Activated CD8-positive, alpha-beta T cell treated with anti-CD3 and anti-CD28 coated beads, Interleukin-2, amount 10 ng/mL, durations not matched to agents 7 days and 5 days (primary cell): ENCODE data around the gene MAPK8IP2. TPM values are rescaled to one million over a fixed set of nuclear protein-coding genes. Genes with fewer than 3 reads are reported as not detected.
"Not testable (repeated sequence)": the region's sequence is repeated elsewhere in the genome, so short reads cannot be mapped to it uniquely, and the experiment has no call there.

Source experiments
- ATAC-seq: fragments of 150-1000 bp; cut with Tn5 transposase; one replicate; pipeline ENCODE4 v1.10.0; 2021; ENCODE audit warnings: moderate library complexity
- CTCF ChIA-PET: fragments of 350-600 bp; sonication (Branson Sonifier 250); formaldehyde crosslinking; loops from one replicate; lab custom pipeline; 2021; ENCODE audit warnings: antibody characterized with exemption; lab: Charles Lee
- POLR2A ChIA-PET: fragments of 350-600 bp; sonication (Branson Sonifier 250); formaldehyde crosslinking; loops from one replicate; lab custom pipeline; 2021; ENCODE audit warnings: antibody characterized with exemption; lab: Charles Lee
- DNase-seq: peaks from one replicate; pipeline ENCODE4 v3.0.0-alpha.2; 2020
- H3K27ac Mint-ChIP-seq: one replicate; pipeline ENCODE4 v1.8.0; 2021; ENCODE audit warnings: mild to moderate bottlenecking, mixed read lengths
- H3K27me3 Mint-ChIP-seq: one replicate; pipeline ENCODE4 v1.8.0; 2021; ENCODE audit warnings: low read depth, mixed read lengths
- H3K36me3 Mint-ChIP-seq: one replicate; pipeline ENCODE4 v1.8.0; 2021; ENCODE audit warnings: low read depth, mixed read lengths
- H3K4me1 Mint-ChIP-seq: one replicate; pipeline ENCODE4 v1.8.0; 2021; ENCODE audit warnings: low read depth, mixed read lengths
- H3K4me3 Mint-ChIP-seq: one replicate; pipeline ENCODE4 v1.8.0; 2021; ENCODE audit warnings: mild to moderate bottlenecking, mixed read lengths
- H3K9me3 Mint-ChIP-seq: one replicate; pipeline ENCODE4 v1.8.0; 2022; ENCODE audit warnings: mixed read lengths; ENCODE audit not compliant: insufficient read depth
- total RNA-seq, 2 experiments: library from RNA; stranded (reverse); gene quantifications; one replicate each; pipeline ENCODE4 v1.2.3, GENCODE V29; 2021

The MAPK8IP2 gene
- total RNA-seq, 2 experiments from 2014 or later = 0.29 to 0.31 TPM

DNA sequence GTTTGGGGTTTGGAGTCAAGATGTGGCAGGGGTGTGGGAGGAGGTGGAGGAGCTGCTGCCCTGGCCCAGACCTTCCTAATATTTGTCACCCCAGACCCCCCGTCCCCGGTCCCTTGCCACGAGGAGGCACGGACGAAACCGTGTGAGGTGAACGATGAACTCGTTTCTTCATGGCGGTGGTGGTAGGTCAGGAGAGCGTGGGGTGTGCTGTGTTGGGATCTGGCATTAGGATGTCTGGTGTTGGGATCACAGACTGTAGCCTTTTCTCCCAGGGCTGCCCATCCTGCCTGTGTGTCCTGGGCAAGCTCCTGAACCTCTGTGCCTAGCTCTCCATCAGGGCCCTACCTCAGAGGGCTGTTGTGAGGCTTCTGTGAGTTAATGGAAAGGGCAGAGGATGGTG, 8.4 kb downstream of the MAPK8IP2 start:
- DNase-seq (no peak), ATAC-seq (no peak)
- Mint-ChIP-seq H3K27me3 (peaks cover 18% of the 10 kb centered on the region), H3K9me3 (no peaks in the 10 kb centered on the region), H3K4me3 (no peak overlapping the region), H3K4me1 (peaks cover 14% of the 10 kb centered on the region), H3K36me3 (no peaks in the 10 kb centered on the region), H3K27ac (no peak overlapping the region)
- ChIA-PET POLR2A (interaction anchor here (0.6 kb wide), 1 partner anchor 259 kb away, joined by 3 read pairs; no protein-coding TSS in a partner anchor), CTCF (interaction anchor here (0.9 kb wide), 1 partner anchor 83 kb away, joined by 3 read pairs; no protein-coding TSS in a partner anchor)

DNA sequence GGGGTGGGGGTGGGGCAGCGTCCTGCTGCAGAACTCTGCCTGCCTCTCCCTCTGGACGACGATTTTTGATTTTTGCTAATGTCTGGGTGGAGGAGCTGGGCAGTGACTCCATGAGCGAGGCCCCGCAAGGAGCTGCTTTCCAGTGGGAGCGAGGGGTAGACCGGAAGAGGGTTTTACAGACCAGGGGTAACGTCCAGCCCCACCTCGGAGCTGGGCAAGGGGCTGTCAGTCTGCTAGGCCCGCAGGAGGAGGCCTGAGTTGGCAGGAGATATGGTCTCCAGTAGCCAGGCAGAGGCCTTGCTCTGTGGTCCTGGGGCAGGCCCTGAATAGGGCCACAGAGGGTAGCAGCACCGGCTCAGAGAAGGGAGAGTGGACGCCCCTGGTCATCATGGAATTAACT, 9.0 kb downstream of the MAPK8IP2 start:
- Mint-ChIP-seq H3K27me3 (peaks cover 20% of the 10 kb centered on the region), H3K27ac (no peak overlapping the region), H3K4me3 (no peak overlapping the region), H3K9me3 (no peaks in the 10 kb centered on the region), H3K4me1 (peaks cover 14% of the 10 kb centered on the region), H3K36me3 (no peaks in the 10 kb centered on the region)
- ChIA-PET CTCF (interaction anchor here (0.9 kb wide), 1 partner anchor 84 kb away, joined by 3 read pairs; no protein-coding TSS in a partner anchor), POLR2A (interaction anchor here (1.0 kb wide), 1 partner anchor 70 kb away, joined by 4 read pairs; no protein-coding TSS in a partner anchor)
- no peak for DNase-seq
- no peak for ATAC-seq

DNA sequence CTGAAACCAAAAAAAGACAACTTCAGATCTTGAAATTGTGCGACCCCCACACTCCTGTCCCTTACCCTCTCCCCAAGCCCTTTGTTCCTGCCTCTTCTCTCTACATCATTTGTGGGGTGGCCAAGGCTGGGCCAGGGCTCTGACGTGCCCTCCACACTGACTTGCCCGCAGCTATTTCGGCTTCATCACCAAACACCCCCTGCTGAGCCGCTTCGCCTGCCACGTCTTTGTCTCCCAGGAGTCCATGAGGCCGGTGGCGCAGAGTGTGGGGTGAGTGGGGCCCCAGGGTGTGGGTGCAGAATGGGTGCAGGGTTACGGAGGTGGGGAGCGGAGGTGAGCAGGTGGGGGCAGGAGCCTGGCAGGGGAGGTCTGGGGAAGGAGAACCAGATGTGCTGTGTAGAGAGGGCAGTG, 9.5 kb downstream of the MAPK8IP2 start:
- Mint-ChIP-seq H3K9me3 (no peaks in the 10 kb centered on the region), H3K4me1 (peaks cover 14% of the 10 kb centered on the region), H3K36me3 (no peaks in the 10 kb centered on the region), H3K4me3 (no peak overlapping the region), H3K27me3 (peaks cover 17% of the 10 kb centered on the region), H3K27ac (no peak overlapping the region)
- ATAC-seq = no peak
- no peak for DNase-seq
- ChIA-PET POLR2A (interaction anchor here (1.0 kb wide), 1 partner anchor 70 kb away, joined by 4 read pairs; no protein-coding TSS in a partner anchor), CTCF (no interaction called here)

DNA sequence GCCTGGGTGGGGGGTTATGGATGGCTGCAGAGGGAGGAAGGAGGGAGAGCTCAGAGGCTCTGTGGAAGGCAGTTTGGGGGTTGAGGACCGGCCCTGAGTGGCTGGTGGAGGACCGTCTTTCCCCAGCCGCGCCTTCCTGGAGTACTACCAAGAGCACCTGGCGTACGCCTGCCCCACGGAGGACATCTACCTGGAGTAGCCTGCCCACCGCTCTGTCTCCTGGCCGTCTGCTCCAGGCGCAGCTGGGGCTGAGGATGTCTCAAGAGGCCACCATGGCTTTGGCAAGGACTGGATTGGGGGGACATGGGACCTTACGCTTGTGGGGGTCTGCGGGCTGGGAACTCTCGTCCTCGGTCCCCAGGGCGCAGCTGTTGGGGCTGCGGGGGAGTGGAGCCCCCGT, 10.0 kb downstream of the MAPK8IP2 start:
- DNase-seq = no peak
- CTCF ChIA-PET = no interaction called here
- no peak overlapping the region for H3K4me3 Mint-ChIP-seq
- no peaks in the 10 kb centered on the region for H3K9me3 Mint-ChIP-seq
- ATAC-seq = no peak
- no peak overlapping the region for H3K27ac Mint-ChIP-seq
- peaks cover 14% of the 10 kb centered on the region for H3K4me1 Mint-ChIP-seq
- POLR2A ChIA-PET = interaction anchor here (1.0 kb wide), 1 partner anchor 71 kb away, joined by 4 read pairs; no protein-coding TSS in a partner anchor
- peaks cover 16% of the 10 kb centered on the region for H3K27me3 Mint-ChIP-seq
- no peaks in the 10 kb centered on the region for H3K36me3 Mint-ChIP-seq

DNA sequence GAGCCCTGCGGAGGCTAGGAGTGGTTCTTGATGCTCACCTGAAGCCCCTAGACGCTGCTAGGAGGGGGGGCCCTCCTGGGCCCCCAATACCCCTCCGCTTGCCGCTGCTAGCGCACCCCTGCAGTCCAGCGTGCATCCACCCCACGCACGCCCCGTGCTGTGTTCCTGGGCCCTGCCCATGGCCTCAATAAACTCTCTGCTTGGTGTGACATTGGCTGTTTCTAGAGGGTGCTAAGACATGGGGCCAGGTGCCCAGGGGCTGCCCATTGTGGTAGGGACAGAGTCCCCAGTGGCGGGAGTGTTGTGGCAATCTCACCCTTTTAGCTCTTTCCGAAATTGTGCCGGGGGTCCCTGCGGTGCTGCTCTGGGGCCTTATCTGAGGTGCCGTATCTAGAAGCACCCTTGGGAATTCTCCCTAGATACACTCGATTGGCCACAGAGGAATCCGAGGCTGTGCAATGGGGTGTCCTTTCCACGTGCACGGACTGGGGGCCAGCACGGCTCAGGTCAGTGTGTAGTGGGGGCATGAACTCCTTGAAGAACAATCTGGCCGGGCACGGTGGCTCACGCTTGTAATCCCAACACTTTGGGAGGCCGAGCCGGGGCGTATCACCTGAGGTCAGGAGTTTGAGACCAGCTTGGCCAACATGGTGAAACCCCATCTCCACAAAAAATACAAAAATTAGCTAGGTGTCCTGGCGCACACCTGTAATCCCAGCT, 10.9 kb downstream of the MAPK8IP2 start:
- POLR2A ChIA-PET = no interaction called here
- Mint-ChIP-seq H3K4me3 (no peak overlapping the region), H3K27me3 (peaks cover 15% of the 10 kb centered on the region), H3K27ac (no peak overlapping the region), H3K9me3 (no peaks in the 10 kb centered on the region), H3K4me1 (peaks cover 14% of the 10 kb centered on the region), H3K36me3 (no peaks in the 10 kb centered on the region)
- ATAC-seq (no peak), DNase-seq (no peak)
- CTCF ChIA-PET = interaction anchor here (1.0 kb wide), 1 partner anchor 9 kb away, joined by 4 read pairs; no protein-coding TSS in a partner anchor

DNA sequence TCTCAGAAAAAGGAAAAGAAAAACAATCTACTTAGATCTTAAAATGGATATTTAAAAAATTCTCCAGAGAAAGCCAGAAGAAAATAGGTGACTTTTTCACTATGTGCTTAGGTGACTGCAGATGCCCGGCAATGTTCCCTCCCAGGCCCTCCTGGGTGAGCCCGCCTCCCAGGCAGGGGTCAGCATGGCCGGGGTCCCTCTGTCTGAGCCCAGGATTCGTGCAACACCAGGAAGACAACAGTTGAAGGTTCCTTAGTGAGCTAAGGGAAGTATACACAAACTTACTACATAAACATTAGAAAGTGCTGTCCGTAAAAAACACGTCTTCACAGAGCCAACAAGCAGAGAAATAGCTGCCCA, 11.6 kb downstream of the MAPK8IP2 start:
- no peak overlapping the region for H3K4me3 Mint-ChIP-seq

DNA sequence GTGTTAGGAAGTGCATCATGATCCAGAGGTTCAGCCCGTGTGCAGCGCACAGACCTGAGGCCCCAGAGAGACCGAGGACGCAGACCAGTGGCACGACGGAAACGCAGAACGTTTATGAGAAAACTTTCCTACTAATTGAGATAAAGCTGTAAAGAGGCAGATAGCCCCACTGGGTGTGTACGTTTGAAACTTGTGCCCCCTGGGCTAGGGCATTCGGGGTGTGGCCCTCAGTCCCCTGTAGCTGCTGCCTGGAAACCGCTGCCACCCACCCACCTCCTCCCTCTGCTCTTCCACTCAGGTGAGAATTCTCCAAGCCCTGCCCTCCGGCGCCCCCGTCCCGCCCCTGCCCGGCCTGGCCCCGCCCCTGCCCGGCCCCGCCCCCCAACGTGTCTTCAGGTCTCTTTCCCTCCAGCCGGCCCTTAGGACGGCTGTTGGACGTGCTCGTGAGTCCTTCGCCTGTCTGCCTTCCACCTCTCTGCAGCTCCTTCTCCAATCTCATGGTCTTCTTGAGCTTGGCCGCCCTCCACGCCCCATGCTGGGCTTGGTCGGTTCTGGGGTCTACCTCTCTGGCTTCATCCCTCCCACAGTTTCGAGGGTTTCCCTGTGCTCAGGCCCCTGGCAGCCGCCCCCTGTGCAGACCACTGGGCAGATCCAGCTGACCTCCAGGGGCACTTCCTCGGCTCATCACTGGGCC, 12.1 kb downstream of the MAPK8IP2 start:
- peak; percentile 61 for ATAC-seq
- POLR2A ChIA-PET = no interaction called here
- H3K27ac Mint-ChIP-seq = no peak overlapping the region

More for the DNA sequence above, 11.6 kb downstream of the MAPK8IP2 start:
- H3K27ac Mint-ChIP-seq = no peak overlapping the region
- CTCF ChIA-PET = interaction anchor here (0.7 kb wide), 1 partner anchor 9 kb away, joined by 3 read pairs; no protein-coding TSS in a partner anchor
- no peaks in the 10 kb centered on the region for H3K9me3 Mint-ChIP-seq
- DNase-seq (no peak), ATAC-seq (no peak)
- no peaks in the 10 kb centered on the region for H3K36me3 Mint-ChIP-seq
- peaks cover 14% of the 10 kb centered on the region for H3K4me1 Mint-ChIP-seq
- H3K27me3 Mint-ChIP-seq = peaks cover 13% of the 10 kb centered on the region
- POLR2A ChIA-PET = no interaction called here

DNA sequence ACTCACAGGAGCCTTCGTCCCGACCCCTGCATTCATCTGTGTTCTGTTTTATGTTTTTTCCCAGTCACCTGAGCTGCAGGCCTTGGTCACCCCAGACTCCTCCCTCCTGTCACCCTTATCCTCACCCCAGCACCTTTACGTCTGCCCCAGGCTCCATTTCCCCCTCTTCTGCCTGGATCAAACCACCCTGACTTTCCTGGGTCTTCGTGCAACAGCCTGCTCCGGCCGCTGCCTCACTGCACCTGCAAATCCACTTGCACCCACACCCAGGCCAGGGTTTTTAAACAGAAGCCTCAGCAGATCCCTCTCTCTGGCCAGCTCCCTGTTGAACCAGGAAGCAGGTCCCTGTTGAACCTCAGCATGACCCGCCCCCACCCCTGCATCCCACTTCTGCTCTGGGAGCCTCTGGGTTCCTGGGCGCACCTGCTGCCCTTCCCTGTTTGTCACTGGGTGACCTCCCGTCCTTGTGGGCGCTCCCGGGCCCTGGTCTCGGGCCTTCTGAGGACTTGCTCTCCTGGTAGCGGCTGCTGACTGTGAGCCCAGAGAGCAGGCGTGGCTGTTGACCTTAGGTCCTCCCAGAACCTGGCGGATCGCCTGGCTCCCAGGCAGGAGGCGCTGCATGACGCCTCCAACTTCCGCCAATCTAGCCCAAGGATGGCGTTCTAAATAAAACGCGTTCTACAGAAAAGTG, 12.8 kb downstream of the MAPK8IP2 start:
- Mint-ChIP-seq H3K9me3 (no peaks in the 10 kb centered on the region), H3K4me1 (peaks cover 16% of the 10 kb centered on the region), H3K27me3 (peaks cover 10% of the 10 kb centered on the region), H3K27ac (no peak overlapping the region), H3K36me3 (no peaks in the 10 kb centered on the region), H3K4me3 (no peak overlapping the region)
- DNase-seq (no peak), ATAC-seq (no peak)
- POLR2A ChIA-PET = no interaction called here
- CTCF ChIA-PET = interaction anchor here (1.2 kb wide), 1 partner anchor 50 kb away, joined by 3 read pairs; no protein-coding TSS in a partner anchor

More for the DNA sequence above, 12.1 kb downstream of the MAPK8IP2 start:
- CTCF ChIA-PET = interaction anchor here (0.7 to 1.2 kb wide), 2 partner anchors 9 to 49 kb away, joined by 3 read pairs; no protein-coding TSS in a partner anchor
- no peak overlapping the region for H3K4me3 Mint-ChIP-seq
- no peaks in the 10 kb centered on the region for H3K9me3 Mint-ChIP-seq
- DNase-seq = no peak
- peaks cover 10% of the 10 kb centered on the region for H3K27me3 Mint-ChIP-seq
- H3K4me1 Mint-ChIP-seq = peaks cover 14% of the 10 kb centered on the region
- H3K36me3 Mint-ChIP-seq = no peaks in the 10 kb centered on the region

DNA sequence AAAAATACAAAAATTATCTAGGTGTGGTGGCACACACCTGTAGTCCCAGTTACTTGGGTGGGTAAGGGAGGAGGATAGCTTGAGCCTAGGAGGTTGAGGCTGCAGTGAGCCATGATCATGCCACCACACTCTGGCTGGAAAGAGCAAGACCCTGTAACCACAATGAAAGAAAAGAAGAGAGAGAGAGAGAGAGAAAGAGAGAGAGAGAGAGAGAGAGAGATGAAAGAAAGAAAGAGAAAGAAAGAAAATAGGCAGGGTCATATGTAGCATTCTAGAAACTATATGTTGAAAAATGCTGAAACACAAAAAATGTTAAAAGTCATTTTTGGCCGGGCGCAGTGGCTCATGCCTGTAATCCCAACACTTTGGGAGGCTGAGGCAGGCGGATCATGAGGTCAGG, 13.7 kb downstream of the MAPK8IP2 start:
- H3K27ac Mint-ChIP-seq, CTCF ChIA-PET, H3K36me3 Mint-ChIP-seq, POLR2A ChIA-PET, DNase-seq, H3K9me3 Mint-ChIP-seq, H3K4me3 Mint-ChIP-seq, H3K27me3 Mint-ChIP-seq, ATAC-seq: not testable (repeated sequence)
- peaks cover 18% of the 10 kb centered on the region for H3K4me1 Mint-ChIP-seq

DNA sequence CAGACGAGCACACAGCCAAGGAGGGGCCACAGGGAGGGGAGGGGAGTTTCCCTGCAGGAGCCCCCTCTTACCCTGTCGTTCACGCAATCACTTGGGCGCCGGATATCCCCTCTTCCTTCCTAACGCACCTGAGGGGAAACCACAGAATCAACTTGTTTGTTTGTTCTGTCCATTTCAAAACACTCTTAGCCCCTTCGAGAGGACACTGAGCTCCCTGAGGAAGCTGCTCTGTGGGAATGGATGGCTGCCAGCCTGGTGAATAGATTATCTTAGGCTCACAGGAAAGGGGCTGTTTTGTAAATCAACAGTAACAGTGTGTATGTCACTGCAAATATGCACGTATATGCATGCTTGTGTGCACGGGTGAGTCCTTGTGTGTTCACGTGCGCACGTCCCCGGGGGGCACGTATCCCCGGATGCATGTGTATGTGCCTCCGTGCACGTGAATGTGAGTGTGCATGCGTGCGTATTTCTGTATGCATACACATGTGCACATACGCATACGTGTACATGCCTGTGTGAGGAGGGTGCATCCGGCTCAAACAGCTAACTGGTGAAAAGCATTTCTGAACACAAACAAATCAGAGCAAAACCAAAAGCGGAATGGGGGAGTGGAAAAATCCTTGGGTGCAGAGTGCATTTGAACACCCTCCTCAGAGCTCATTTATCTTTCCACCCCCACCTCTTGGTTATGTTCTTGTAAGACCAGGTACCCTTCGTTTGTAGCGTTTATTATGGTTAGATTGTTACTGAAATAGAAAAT, 20.2 kb downstream of the MAPK8IP2 start:
- ATAC-seq (peak; percentile 79), DNase-seq (peak; percentile 95)
- CTCF ChIA-PET = interaction anchor here (0.6 to 4.4 kb wide), 41 partner anchors 8 to 430 kb away, joined by 3 to 77 read pairs (median 5); partner anchors contain the start of genes CHKB, DENND6B, HDAC10 and KLHDC7B
- Mint-ChIP-seq H3K27ac (peak overlapping the region; percentile 100), H3K4me3 (peak overlapping the region; percentile 84), H3K27me3 (peaks cover 2% of the 10 kb centered on the region), H3K36me3 (peaks cover 4% of the 10 kb centered on the region), H3K9me3 (no peaks in the 10 kb centered on the region), H3K4me1 (peaks cover 42% of the 10 kb centered on the region)
- POLR2A ChIA-PET = interaction anchor here (0.8 to 5.1 kb wide), 25 partner anchors 19 to 430 kb away, joined by 3 to 111 read pairs (median 6); partner anchors contain the start of genes CHKB, HDAC10, KLHDC7B and LMF2
